HG02870 (cell line): ENCODE results near the gene AOAH.

Experiments used
- ATAC-seq: cut with Tn5 transposase; IDR thresholded peaks from one replicate; pipeline ENCODE4 v1.9.1; 2021; ENCODE audit warnings: mild to moderate bottlenecking, moderate library complexity; ENCODE audit not compliant: unreplicated experiment

Gene AOAH

GRCh38 chr7:36567699-36568451 lies 156.4 kb downstream of the AOAH start:
- ATAC-seq, result no peak

- no peak for ATAC-seq
These were observed 158.4 kb downstream of the AOAH start for GRCh38 chr7:36565792-36566356.

- ATAC-seq, result no peak
These were observed 159.8 kb downstream of the AOAH start for GRCh38 chr7:36564489-36564888.

GRCh38 chr7:36563706-36564327 lies 160.5 kb downstream of the AOAH start:
- ATAC-seq, result no peak

- no peak for ATAC-seq
These were observed 162.2 kb downstream of the AOAH start for GRCh38 chr7:36562121-36562520.

DNA sequence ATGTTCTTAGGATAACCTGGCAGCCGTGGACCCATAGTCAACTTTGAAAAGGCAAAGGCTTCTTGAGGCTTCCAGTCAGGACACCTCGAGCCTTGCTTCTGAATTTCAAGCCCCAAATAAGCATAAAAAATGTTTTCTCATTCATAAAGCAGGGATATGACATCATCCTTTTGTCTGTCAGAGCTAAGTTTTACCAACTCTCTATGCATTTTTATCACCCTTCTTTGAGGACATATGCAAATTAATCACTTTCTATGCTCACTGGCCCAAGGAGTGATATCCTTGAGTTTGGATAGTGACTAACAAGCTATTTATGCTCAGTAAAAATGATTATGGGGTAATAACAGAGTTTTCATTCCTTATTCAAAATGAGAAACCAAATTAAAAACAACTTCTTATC lies 175.3 kb downstream of the AOAH start:
- no peak for ATAC-seq

- ATAC-seq, result no peak
These were observed 176.9 kb downstream of the AOAH start for GRCh38 chr7:36547416-36547815.

GRCh38 chr7:36546331-36546730 lies 178.0 kb downstream of the AOAH start:
- ATAC-seq, result no peak

DNA sequence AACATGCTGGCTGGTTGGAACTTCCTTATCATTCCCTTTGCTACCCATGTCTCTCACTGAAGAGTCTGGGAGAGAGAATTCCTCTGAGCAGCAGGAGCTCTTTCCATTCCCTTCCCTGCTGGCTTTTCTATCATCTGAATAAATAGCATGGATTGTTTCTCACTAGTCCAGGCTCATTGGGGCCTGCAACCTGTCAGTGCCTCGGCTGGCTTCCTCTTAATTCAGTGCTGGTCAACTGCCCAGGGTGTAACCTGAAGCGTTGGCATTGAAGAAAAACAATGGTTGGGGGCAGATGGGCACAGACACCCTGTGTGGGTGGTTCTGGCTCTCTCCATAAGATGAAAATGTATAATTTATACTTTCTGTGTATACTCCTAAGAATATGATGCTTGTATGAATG lies 179.0 kb downstream of the AOAH start:
- ATAC-seq, result no peak

DNA sequence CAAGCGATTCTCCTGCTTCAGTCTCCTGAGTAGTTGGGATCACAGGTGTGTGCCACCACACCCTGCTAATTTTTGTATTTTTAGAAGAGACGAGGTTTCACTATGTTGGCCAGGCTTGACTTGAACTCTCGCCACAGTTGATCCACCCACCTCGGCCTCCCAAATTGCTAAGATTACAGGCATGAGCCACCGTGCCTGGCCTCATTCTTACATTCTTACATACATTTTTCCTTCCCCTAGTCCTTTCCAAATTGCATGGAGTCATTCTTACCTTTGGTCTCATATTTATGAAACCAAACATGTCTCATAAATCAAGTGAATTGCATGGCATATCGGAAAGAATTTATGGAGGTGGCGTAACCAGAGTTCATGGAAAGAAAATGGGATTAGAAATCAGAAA lies 186.2 kb downstream of the AOAH start:
- ATAC-seq, result no peak

DNA sequence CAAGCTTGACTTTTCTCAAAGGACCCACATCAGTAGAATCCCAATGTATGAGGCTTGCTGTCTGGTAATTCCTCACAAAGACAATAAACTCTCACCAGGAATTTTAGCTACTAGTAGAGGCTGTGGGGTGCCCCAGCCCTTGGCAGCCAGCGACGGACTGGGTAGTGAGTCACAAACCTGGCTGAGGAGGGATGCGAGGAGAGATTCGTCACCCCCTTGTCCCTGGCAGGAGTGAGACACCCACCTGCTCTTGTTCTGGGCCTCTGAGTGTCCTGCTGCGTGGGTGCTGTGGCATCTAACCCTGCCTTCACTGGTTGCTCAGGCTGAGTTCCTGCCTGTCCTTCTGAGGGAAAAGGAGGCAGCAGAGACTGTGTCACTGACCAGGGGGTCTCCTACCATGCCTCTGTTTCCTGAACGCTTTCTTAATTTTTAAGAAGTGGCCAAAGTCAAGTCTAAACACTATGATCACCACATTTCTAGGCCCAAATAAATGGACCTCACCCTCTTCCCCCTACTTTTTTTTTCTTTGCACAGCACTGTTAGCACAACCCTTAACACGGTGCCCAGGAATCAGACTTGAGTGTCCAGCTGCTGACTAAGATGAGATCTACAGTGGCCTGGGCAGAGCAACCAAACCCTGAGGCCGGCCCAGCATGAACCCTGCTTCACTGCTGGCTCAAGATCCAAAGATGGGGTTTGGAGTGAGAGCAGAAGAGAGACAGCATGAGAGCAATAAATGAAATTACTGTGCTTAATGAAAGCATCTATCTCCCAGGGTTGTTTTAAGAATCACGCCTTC lies 188.2 kb downstream of the AOAH start:
- ATAC-seq, result no peak

- no peak for ATAC-seq
These were observed 190.6 kb downstream of the AOAH start for GRCh38 chr7:36533717-36534116.

DNA sequence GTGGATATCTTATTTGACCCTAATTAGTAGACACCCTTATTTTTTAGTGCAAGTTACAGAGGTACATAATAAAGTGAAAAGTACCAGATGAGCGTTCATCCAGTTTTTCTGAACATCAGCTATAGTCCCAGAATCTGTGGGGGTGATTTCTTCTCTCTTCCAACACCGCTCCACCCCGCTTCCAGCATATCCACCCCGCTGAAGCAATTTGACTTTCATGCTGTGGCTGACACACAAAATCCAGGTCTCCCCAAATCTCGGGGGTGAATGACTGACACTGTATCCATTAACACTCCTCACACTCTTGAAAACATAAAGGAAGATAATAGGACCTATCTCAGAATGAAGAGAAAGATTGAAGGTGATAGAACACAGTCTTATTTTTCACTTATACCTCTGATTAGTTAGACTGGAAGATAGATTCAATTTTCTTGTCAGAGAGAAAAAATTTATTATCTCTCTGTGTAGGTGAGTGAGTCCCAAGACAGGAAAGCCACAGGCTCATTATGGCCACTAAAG lies 191.3 kb downstream of the AOAH start:
- no peak for ATAC-seq

DNA sequence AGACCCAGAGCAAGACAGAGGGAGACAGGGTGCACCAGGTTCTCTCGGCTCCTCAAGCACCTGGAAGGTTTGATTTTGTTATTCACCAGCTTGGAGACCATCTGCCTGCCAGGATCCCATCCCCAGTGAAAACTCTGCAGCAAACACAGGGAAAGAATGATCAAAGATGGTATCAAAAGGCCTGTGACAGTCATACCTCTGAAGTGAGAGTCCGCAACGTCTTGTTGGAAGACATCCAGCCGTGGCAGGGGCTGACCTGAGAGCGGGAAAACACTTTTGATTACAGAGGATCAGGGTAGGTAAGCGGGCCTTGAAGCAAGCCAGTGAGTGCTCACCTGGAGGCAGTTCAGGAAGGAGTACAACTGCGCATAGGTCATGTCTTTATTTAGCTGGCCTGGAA lies 192.3 kb downstream of the AOAH start:
- ATAC-seq, result no peak

DNA sequence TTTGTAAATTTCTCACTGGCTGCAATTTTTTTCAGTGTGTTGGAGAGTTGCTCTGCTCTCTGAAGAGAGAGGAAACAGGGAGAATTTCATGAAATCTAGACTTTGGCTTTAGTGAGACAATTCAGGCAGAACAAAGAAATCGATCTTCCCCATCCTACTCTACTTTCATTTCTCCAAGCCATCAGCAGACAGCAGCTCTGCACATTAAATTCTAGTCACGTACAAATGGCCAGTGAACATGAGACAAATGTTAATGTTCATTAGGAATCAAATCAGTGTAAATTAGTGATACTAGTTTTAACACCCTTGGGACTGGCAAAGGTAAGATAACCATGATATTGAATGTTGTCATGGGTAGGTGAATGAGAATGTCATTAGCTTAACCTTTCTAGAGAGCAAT lies 193.8 kb downstream of the AOAH start:
- no peak for ATAC-seq

GRCh38 chr7:36527549-36527913 lies 196.8 kb downstream of the AOAH start:
- ATAC-seq, result no peak

DNA sequence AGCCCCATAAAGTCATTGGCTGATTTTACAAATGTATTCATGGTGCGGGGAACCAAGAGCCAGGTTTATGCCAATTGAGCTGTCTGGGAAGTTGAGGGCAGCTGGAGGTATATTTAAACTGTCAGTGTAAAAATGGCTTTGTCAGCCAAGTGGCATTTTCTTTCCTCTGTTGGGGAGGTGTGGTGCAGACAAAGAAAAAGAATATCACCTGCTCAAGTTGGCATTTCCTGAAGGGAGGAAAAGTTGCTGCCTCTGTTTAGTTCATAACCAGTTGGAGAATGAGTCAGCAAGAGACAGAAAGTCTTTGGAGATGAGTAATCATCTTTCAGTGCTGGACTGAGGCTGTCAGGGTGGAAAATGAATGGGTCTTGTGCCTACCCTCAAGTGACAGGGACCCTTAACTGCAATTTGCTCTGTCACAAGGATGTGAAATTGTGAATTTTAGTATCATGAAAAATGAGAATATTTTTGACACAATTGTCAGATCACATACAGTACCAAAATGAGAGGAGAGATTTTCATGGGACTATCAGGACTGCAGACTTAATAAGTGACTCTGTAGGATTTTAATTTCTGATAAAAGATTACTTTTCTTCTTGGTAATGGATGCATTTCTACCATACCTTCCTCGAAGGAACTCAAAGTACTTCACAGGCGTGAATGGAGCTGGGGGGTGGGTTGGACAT lies 197.3 kb downstream of the AOAH start:
- peak; percentile 93 for ATAC-seq

GRCh38 chr7:36523371-36524101 lies 200.8 kb downstream of the AOAH start:
- no peak for ATAC-seq

GRCh38 chr7:36522453-36523007 lies 201.8 kb downstream of the AOAH start:
- no peak for ATAC-seq

- no peak for ATAC-seq
These were observed 202.4 kb downstream of the AOAH start for GRCh38 chr7:36521911-36522310.
